Mesendoderm (in vitro differentiated cells): Measurements from ENCODE around the gene AXIN1. TPM values are rescaled to one million over a fixed set of nuclear protein-coding genes. Genes with fewer than 3 reads are reported as not detected.

ENCODE experiments used
- DNase-seq: peaks from one replicate; pipeline ENCODE4 v3.0.0; 2013
- H2AK5ac ChIP-seq: 2 replicates; pipeline ENCODE4 v1.6.1; 2013; ENCODE audit warnings: low read length, inconsistent platforms
- H2BK120ac ChIP-seq: 2 replicates; pipeline ENCODE4 v1.6.1; 2013; ENCODE audit warnings: low read depth, mild to moderate bottlenecking, low read length, moderate library complexity, mixed read lengths
- H2BK15ac ChIP-seq: replicated peaks from 2 replicates; pipeline ENCODE4 v1.6.1; 2013; ENCODE audit warnings: low read depth, mild to moderate bottlenecking, moderate library complexity
- H2BK5ac ChIP-seq: 2 replicates; pipeline ENCODE4 v1.6.1; 2013; ENCODE audit warnings: low read length, inconsistent platforms
- H3K18ac ChIP-seq: 2 replicates; pipeline ENCODE4 v1.6.1; 2013; ENCODE audit warnings: mild to moderate bottlenecking, low read length, mixed read lengths
- H3K23ac ChIP-seq: one replicate; pipeline ENCODE4 v1.6.1; 2013; ENCODE audit warnings: low read length
- H3K27ac ChIP-seq: 2 replicates; pipeline ENCODE4 v1.5.1; 2013; ENCODE audit warnings: low read depth, mild to moderate bottlenecking, inconsistent platforms, low read length, moderate library complexity
- H3K27me3 ChIP-seq: 2 replicates; pipeline ENCODE4 v1.6.1; 2013; ENCODE audit warnings: low read length, control low read depth, mild to moderate bottlenecking, inconsistent platforms; ENCODE audit not compliant: insufficient read depth, poor library complexity
- H3K36me3 ChIP-seq: 2 replicates; pipeline ENCODE4 v1.6.1; 2013; ENCODE audit warnings: low read length, inconsistent platforms; ENCODE audit not compliant: control insufficient read depth, insufficient read depth
- H3K4ac ChIP-seq: one replicate; pipeline ENCODE4 v1.6.1; 2013; ENCODE audit warnings: low read depth, mild to moderate bottlenecking, low read length, moderate library complexity
- H3K4me1 ChIP-seq: 2 replicates; pipeline ENCODE4 v1.6.1; 2013; ENCODE audit warnings: low read depth, low read length, inconsistent platforms; ENCODE audit not compliant: control insufficient read depth
- H3K4me2 ChIP-seq: 2 replicates; pipeline ENCODE4 v1.6.1; 2013; ENCODE audit warnings: low read length
- H3K4me3 ChIP-seq: 2 replicates; pipeline ENCODE4 v1.5.1; 2013; ENCODE audit warnings: mild to moderate bottlenecking, low read length
- H3K56ac ChIP-seq: one replicate; pipeline ENCODE4 v1.6.1; 2013; ENCODE audit warnings: low read length
- H3K79me1 ChIP-seq: 2 replicates; pipeline ENCODE4 v1.6.1; 2013; ENCODE audit warnings: low read length, inconsistent platforms
- H3K79me2 ChIP-seq: 2 replicates; pipeline ENCODE4 v1.6.1; 2013; ENCODE audit warnings: mild to moderate bottlenecking, low read length; ENCODE audit not compliant: control insufficient read depth, insufficient read depth
- H3K9ac ChIP-seq: 2 replicates; pipeline ENCODE4 v1.6.1; 2013; ENCODE audit warnings: low read length, inconsistent platforms
- H4K5ac ChIP-seq: one replicate; pipeline ENCODE4 v1.6.1; 2013; ENCODE audit warnings: low read length
- H4K8ac ChIP-seq: one replicate; pipeline ENCODE4 v1.6.1; 2013; ENCODE audit warnings: low read depth, mild to moderate bottlenecking, control low read depth, low read length, moderate library complexity
- WGBS: extraction: QIAGEN DNeasy Blood & Tissue Kit; methylation state at CpG from one replicate; pipeline ENCODE4 v1.1.7; 2013; ENCODE audit warnings: low lambda C conversion rate, missing lambda C conversion rate; ENCODE audit not compliant: insufficient coverage; ENCODE audit errors: extremely low coverage; 5-methylcytosine and 5-hydroxymethylcytosine counted together
- polyA plus RNA-seq, 2 experiments: library from polyadenylated mRNA; stranded (reverse); fragments of 200-250 nt; gene quantifications; one replicate each; pipeline ENCODE4 v1.2.3, GENCODE V29; 2013

The AXIN1 gene
- polyA plus RNA-seq (2013, experiment 1 of 2) = 25.3 TPM
- 25.6 TPM for polyA plus RNA-seq (2013, experiment 2 of 2)

- peak within 1 kb of the TSS; percentile 60 for H3K18ac ChIP-seq
- no peak within 1 kb of the TSS for H4K5ac ChIP-seq
- H2AK5ac ChIP-seq = no peak within 1 kb of the TSS
- H3K4me3 ChIP-seq = peak within 1 kb of the TSS; percentile 70
- H3K4me2 ChIP-seq = peak within 1 kb of the TSS; percentile 64
- no CpG with 5 or more reads among the region's 113 CpGs for WGBS
- peak within 1 kb of the TSS; percentile 92 for H3K56ac ChIP-seq
- H3K4ac ChIP-seq = peak within 1 kb of the TSS; percentile 72
- H3K27ac ChIP-seq = no peak within 1 kb of the TSS
- DNase-seq = peak; percentile 99
- peak within 1 kb of the TSS; percentile 83 for H3K9ac ChIP-seq
- no peak within 1 kb of the TSS for H4K8ac ChIP-seq
- H3K79me1 ChIP-seq = peaks cover 16% of the 10 kb centered on the region
- no peak within 1 kb of the TSS for H3K23ac ChIP-seq
- no peak within 1 kb of the TSS for H2BK120ac ChIP-seq
- H3K79me2 ChIP-seq = peaks cover 32% of the 10 kb centered on the region
- no peak within 1 kb of the TSS for H2BK5ac ChIP-seq
- no peaks in the 10 kb centered on the region for H3K4me1 ChIP-seq
- peaks cover 5% of the 10 kb centered on the region for H3K36me3 ChIP-seq
- no peaks in the 10 kb centered on the region for H3K27me3 ChIP-seq
- no peak within 1 kb of the TSS for H2BK15ac ChIP-seq
Observed at GRCh38 chr16:352547-353403, at the start of gene AXIN1. Gene AXIN1, minus strand, starts transcription at chr16:352723. Its CDS starts 5,698 bp downstream, at chr16:347025.

GRCh38 chr16:401468-402348 lies 49.2 kb upstream of the AXIN1 start, which contains the start of gene DECR2:
Gene DECR2, plus strand, starts transcription at chr16:401885. Its CDS starts 79 bp downstream, at chr16:401964.
- Histone ChIP-seq H3K79me2 (peaks cover 2% of the 10 kb centered on the region), H3K4me1 (no peaks in the 10 kb centered on the region), H2AK5ac (no peak within 1 kb of the TSS), H3K27me3 (no peaks in the 10 kb centered on the region), H3K79me1 (peaks cover 9% of the 10 kb centered on the region), H2BK15ac (no peak within 1 kb of the TSS), H3K18ac (peak within 1 kb of the TSS; percentile 17), H2BK5ac (no peak within 1 kb of the TSS), H3K9ac (peak within 1 kb of the TSS; percentile 95), H3K4ac (no peak within 1 kb of the TSS), H3K36me3 (peaks cover 7% of the 10 kb centered on the region), H3K23ac (no peak within 1 kb of the TSS), H3K27ac (peak within 1 kb of the TSS; percentile 85), H3K56ac (peak within 1 kb of the TSS; percentile 96), H2BK120ac (no peak within 1 kb of the TSS), H4K8ac (no peak within 1 kb of the TSS), H4K5ac (no peak within 1 kb of the TSS), H3K4me3 (peak within 1 kb of the TSS; percentile 60), H3K4me2 (peak within 1 kb of the TSS; percentile 56)
- DNase-seq = peak; percentile 93
- no CpG with 5 or more reads among the region's 91 CpGs for WGBS

GRCh38 chr16:400061-400591 lies 47.6 kb upstream of the AXIN1 start:
- no peak overlapping the region for H2BK15ac ChIP-seq
- H3K36me3 ChIP-seq = peaks cover 7% of the 10 kb centered on the region
- no peak overlapping the region for H2BK5ac ChIP-seq
- H3K4me2 ChIP-seq = no peak overlapping the region
- no peak overlapping the region for H4K5ac ChIP-seq
- H3K27ac ChIP-seq = no peak overlapping the region
- no peaks in the 10 kb centered on the region for H3K4me1 ChIP-seq
- no peaks in the 10 kb centered on the region for H3K27me3 ChIP-seq
- peak overlapping the region; percentile 80 for H3K23ac ChIP-seq
- H3K4me3 ChIP-seq = no peak overlapping the region
- peak overlapping the region; percentile 64 for H3K56ac ChIP-seq
- H2BK120ac ChIP-seq = no peak overlapping the region
- H3K9ac ChIP-seq = no peak overlapping the region
- no peak overlapping the region for H3K18ac ChIP-seq
- no peak overlapping the region for H4K8ac ChIP-seq
- no peak for DNase-seq
- H3K79me2 ChIP-seq = peaks cover 2% of the 10 kb centered on the region
- H2AK5ac ChIP-seq = no peak overlapping the region
- no CpG with 5 or more reads among the region's 10 CpGs for WGBS
- no peak overlapping the region for H3K4ac ChIP-seq
- H3K79me1 ChIP-seq = peaks cover 9% of the 10 kb centered on the region

GRCh38 chr16:399340-400019 lies 47.0 kb upstream of the AXIN1 start:
- Histone ChIP-seq H3K36me3 (peaks cover 7% of the 10 kb centered on the region), H3K56ac (peak overlapping the region; percentile 25), H3K4me3 (no peak overlapping the region), H2AK5ac (no peak overlapping the region), H3K4me2 (no peak overlapping the region), H4K5ac (no peak overlapping the region), H3K79me2 (peaks cover 2% of the 10 kb centered on the region), H3K27ac (no peak overlapping the region), H3K4ac (no peak overlapping the region), H3K9ac (no peak overlapping the region), H3K27me3 (no peaks in the 10 kb centered on the region), H2BK15ac (no peak overlapping the region), H3K4me1 (no peaks in the 10 kb centered on the region), H4K8ac (no peak overlapping the region), H2BK120ac (no peak overlapping the region), H2BK5ac (no peak overlapping the region), H3K23ac (peak overlapping the region; percentile 80), H3K79me1 (peaks cover 9% of the 10 kb centered on the region), H3K18ac (no peak overlapping the region)
- no CpG with 5 or more reads among the region's 22 CpGs for WGBS
- DNase-seq = no peak

GRCh38 chr16:398561-399339 lies 46.2 kb upstream of the AXIN1 start:
- H4K8ac ChIP-seq = no peak overlapping the region
- no peaks in the 10 kb centered on the region for H3K4me1 ChIP-seq
- no peak overlapping the region for H4K5ac ChIP-seq
- no peaks in the 10 kb centered on the region for H3K27me3 ChIP-seq
- H3K79me1 ChIP-seq = peaks cover 9% of the 10 kb centered on the region
- H2BK15ac ChIP-seq = no peak overlapping the region
- H3K79me2 ChIP-seq = peaks cover 2% of the 10 kb centered on the region
- WGBS = no CpG with 5 or more reads among the region's 24 CpGs
- no peak overlapping the region for H3K23ac ChIP-seq
- H3K36me3 ChIP-seq = peaks cover 7% of the 10 kb centered on the region
- no peak overlapping the region for H3K18ac ChIP-seq
- H2BK120ac ChIP-seq = no peak overlapping the region
- no peak overlapping the region for H2AK5ac ChIP-seq
- H2BK5ac ChIP-seq = no peak overlapping the region
- peak overlapping the region; percentile 52 for H3K56ac ChIP-seq
- no peak overlapping the region for H3K4me2 ChIP-seq
- DNase-seq = peak; percentile 62
- no peak overlapping the region for H3K4ac ChIP-seq
- H3K27ac ChIP-seq = no peak overlapping the region
- no peak overlapping the region for H3K4me3 ChIP-seq
- H3K9ac ChIP-seq = peak overlapping the region; percentile 12
